HUES64 (cell line): ENCODE results near the gene FCHSD2.
"Not testable (repeated sequence)": the region's sequence is repeated elsewhere in the genome, so short reads cannot be mapped to it uniquely, and the experiment has no call there.

Experiments
- H3K27ac ChIP-seq: 2 replicates; pipeline ENCODE4 v1.7.0; 2013; ENCODE audit warnings: low read depth, low read length, inconsistent platforms
- H3K27me3 ChIP-seq: 2 replicates; pipeline ENCODE4 v1.6.1; 2013; ENCODE audit warnings: mild to moderate bottlenecking, low read length; ENCODE audit not compliant: insufficient read depth
- H3K36me3 ChIP-seq: 2 replicates; pipeline ENCODE4 v1.6.1; 2013; ENCODE audit warnings: mild to moderate bottlenecking, low read length; ENCODE audit not compliant: insufficient read depth
- H3K4me1 ChIP-seq: 2 replicates; pipeline ENCODE4 v1.6.1; 2013; ENCODE audit warnings: mild to moderate bottlenecking, low read length, moderate library complexity; ENCODE audit not compliant: insufficient read depth
- H3K4me3 ChIP-seq: 2 replicates; pipeline ENCODE4 v1.5.1; 2013; ENCODE audit warnings: mild to moderate bottlenecking, low read length, moderate library complexity
- H3K9ac ChIP-seq: 2 replicates; pipeline ENCODE4 v1.6.1; 2013; ENCODE audit warnings: mild to moderate bottlenecking, low read depth, low read length
- H3K9me3 ChIP-seq: 2 replicates; pipeline ENCODE4 v1.6.1; 2013; ENCODE audit warnings: low read depth, low read length; ENCODE audit not compliant: insufficient read depth
- WGBS: fragments of 150-250, 120-280 bp; methylation state at CpG from one replicate; pipeline ENCODE4 v1.1.7; 2013; ENCODE audit warnings: missing lambda C conversion rate; 5-methylcytosine and 5-hydroxymethylcytosine counted together

Gene FCHSD2

DNA sequence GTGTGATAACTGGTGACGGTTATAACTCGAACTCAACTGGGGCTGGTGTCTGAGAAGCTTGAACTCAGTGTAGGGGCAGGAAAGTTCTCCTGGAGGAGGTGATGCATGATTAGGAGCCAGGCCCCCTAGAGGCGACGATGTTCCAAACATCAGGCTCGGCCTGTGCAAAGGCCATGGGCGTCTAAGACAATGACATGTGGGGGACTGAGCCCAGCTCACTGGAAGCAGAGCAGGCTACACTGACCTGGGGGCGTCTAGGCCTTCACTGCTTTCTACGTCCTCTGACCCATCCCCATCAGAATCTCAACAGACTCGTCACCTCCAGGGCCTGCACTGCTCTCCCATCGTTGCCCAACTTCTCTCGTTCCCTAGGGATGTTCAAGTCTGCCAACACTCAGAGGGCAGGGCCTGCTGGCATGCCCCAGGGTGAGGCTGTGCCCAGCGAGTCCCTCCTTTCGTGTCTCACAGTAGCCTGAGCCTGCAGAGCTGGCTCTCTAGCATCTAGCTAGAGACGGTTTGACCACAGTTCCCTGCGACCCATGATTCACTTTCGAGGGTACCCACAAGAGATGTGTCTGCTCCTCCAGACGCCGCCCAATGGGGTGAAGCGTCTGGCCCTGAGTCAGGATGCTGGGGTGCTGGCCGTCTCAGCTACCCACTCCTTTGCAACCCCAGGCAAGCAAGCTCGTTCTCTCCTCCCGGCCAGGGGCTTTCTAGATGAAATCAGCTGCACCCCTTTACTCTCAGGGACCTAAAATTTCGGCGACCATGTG is 329.0 kb downstream of the FCHSD2 start:
- 53% methylated on average over 24 of the region's 24 CpGs for WGBS

DNA sequence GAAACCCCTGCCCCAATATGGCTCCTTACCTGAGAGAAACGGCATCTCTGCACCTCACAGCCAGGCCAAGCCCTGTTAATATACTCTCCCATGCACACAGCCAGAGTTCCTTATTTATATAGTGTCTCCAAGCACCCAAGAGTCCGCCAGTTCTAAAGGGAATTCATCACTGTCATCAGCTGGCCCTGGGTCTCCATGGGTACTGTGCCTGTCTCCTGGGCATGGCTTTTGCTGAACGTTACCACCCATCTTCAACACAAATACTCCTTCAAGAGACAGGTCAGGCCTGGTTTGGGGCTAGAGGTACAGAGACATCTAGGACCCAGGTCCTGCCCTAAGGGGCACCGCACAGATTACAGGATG is 329.5 kb downstream of the FCHSD2 start:
- H3K4me3 ChIP-seq: peak overlapping the region; percentile 81; the same call in 1 of the 2 replicates
- H3K4me1 ChIP-seq: peaks cover 13% of the 10 kb centered on the region
- H3K9me3 ChIP-seq: no peaks in the 10 kb centered on the region
- no peak overlapping the region for H3K27ac ChIP-seq
- WGBS: 91% methylated on average over 4 of the region's 4 CpGs
- H3K9ac ChIP-seq: no peak overlapping the region
- H3K36me3 ChIP-seq: peaks cover 5% of the 10 kb centered on the region
- H3K27me3 ChIP-seq: peaks cover 4% of the 10 kb centered on the region; the same call in 1 of the 2 replicates

More for the DNA sequence above, 329.0 kb downstream of the FCHSD2 start:
- H3K4me1 ChIP-seq: peaks cover 13% of the 10 kb centered on the region
- peaks cover 4% of the 10 kb centered on the region; the same call in 1 of the 2 replicates for H3K27me3 ChIP-seq
- peaks cover 5% of the 10 kb centered on the region for H3K36me3 ChIP-seq
- peak overlapping the region; percentile 96; the same call in 1 of the 2 replicates for H3K9ac ChIP-seq
- H3K27ac ChIP-seq: no peak overlapping the region
- no peaks in the 10 kb centered on the region for H3K9me3 ChIP-seq
- peak overlapping the region; percentile 81 for H3K4me3 ChIP-seq

DNA sequence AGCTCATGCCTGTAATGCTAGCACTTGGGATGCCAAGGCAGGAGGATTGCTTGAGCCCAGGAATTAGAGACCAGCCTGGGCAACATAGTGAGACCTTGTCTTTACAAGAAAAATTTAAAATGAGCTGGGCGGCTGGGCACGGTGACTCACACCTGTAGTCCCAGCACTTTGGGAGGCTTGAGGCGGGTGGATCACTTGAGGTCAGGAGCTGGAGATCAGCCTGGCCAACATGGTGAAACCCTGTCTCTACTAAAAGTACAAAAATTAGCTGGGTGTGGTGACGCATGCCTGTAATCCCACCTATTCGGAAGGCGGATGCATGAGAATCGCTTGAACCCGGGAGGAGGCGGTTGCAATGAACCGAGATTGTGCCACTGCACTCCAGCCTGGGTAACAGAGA is 330.4 kb downstream of the FCHSD2 start:
- WGBS: 95% methylated on average over 10 of the region's 10 CpGs
- H3K27me3 ChIP-seq, H3K9ac ChIP-seq, H3K9me3 ChIP-seq, H3K4me3 ChIP-seq, H3K27ac ChIP-seq, H3K36me3 ChIP-seq: not testable (repeated sequence)
- H3K4me1 ChIP-seq: peaks cover 13% of the 10 kb centered on the region

DNA sequence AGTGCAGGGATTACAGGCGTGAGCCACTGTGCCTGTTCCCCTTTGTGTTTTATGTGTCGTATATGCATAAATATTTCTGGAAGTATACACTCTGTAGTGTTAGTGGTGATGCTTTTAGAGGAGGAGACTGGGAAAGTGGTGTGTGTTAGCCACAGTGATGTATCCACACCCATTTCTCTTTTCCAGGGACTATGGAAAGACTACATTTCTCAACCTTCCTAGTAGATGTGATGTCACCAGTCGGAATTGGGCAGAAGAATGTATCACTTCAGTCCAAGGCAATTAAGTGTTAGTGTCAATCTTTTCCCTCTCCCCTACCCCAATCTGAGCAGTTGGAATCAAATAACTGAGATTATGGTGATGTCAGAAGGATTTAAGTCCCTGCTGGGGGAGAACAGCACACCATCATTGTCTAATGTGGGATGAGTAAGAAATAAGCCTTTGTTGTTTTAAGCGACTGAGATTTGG is 333.8 kb downstream of the FCHSD2 start:
- Histone ChIP-seq H3K36me3 (peaks cover 5% of the 10 kb centered on the region), H3K9ac (no peak overlapping the region), H3K27me3 (peaks cover 3% of the 10 kb centered on the region; the same call in 1 of the 2 replicates), H3K9me3 (no peaks in the 10 kb centered on the region), H3K4me1 (peaks cover 7% of the 10 kb centered on the region; the same call in 1 of the 2 replicates), H3K27ac (no peak overlapping the region), H3K4me3 (no peak overlapping the region)
- WGBS: 89% methylated on average over 4 of the region's 4 CpGs

DNA sequence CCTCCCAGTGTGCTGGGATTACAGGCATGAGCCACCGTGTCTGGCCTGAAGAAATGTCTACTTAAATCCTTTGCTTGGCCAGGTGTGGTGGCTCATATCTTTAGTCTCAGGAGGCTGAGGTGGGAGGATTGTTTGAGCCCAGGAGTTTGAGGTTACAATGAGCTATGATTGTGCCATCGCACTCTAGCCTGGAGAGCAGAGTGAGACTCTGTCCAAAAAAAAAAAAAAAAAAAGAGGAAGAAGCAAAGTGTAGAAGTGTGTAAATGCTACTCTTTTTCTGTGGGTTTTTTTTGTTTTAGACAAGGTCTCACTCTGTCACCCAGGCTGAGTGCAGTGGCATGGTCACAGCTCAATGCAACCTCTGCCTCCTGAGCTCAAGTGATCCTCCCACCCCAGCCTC is 334.3 kb downstream of the FCHSD2 start:
- 92% methylated on average over 2 of the region's 2 CpGs for WGBS
- Histone ChIP-seq H3K9ac (no peak overlapping the region), H3K27me3 (no peaks in the 10 kb centered on the region), H3K27ac (no peak overlapping the region), H3K4me3 (no peak overlapping the region), H3K36me3 (peaks cover 5% of the 10 kb centered on the region), H3K4me1 (peaks cover 6% of the 10 kb centered on the region; the same call in 1 of the 2 replicates), H3K9me3 (no peaks in the 10 kb centered on the region)

DNA sequence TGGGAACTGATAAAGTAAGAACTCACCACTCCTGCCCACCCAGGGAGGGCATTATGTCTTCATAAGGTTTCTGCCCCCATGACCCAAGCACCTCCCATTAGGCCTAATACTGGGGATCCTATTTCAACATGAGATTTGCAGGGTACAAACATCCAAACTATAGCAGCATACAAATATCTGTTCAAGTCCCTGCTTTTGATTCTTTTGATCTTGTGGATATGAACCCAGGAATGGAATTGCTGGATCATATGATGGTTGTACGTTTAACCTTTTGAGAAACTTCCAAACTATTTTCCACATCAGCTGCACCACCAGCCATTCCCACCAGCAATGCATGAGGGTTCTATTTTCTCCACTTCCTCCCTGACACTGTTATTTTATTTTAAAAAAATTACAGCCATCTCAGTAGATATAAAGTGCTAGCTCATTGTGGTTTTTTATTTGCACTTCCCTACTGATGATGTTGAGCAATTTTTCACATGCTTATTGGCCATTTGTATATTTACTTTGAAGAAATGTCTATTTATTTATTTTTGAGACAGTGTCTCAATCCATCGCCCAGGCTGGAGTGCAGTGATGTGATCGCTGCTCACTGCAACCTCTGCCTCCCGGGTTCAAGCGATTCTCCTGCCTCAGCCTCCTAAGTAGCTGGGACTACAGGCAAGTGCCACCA is 335.0 kb downstream of the FCHSD2 start:
- H3K27me3 ChIP-seq: no peaks in the 10 kb centered on the region
- 100% methylated on average over 5 of the region's 5 CpGs for WGBS
- H3K4me1 ChIP-seq: no peaks in the 10 kb centered on the region; the same call in 1 of the 2 replicates
- no peak overlapping the region for H3K9ac ChIP-seq
- no peak overlapping the region for H3K4me3 ChIP-seq
- no peak overlapping the region for H3K27ac ChIP-seq
- H3K36me3 ChIP-seq: peaks cover 5% of the 10 kb centered on the region
- no peaks in the 10 kb centered on the region for H3K9me3 ChIP-seq

DNA sequence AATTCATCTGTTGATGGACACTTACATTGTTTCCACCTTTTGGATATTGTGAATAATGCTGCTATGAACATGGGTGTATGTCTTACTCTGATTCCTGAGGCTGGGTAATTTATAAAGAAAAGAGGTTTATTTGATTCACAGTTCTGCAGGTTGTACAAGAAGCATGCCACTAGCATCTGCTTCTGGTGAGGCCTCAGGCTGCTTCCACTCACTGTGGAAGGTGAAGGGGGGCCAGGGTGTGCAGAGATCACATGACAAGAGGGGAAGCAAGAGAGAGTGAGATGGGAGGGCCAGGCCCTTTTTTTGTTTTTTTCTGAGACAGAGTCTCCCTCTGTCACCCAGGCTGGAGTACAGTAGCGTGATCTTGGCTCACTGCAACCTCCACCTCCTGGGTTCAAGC is 335.7 kb downstream of the FCHSD2 start:
- WGBS: 95% methylated on average over 1 of the region's 1 CpG
- not testable (repeated sequence) for H3K27ac ChIP-seq, H3K4me3 ChIP-seq, H3K27me3 ChIP-seq, H3K9ac ChIP-seq, H3K9me3 ChIP-seq, H3K4me1 ChIP-seq, H3K36me3 ChIP-seq

DNA sequence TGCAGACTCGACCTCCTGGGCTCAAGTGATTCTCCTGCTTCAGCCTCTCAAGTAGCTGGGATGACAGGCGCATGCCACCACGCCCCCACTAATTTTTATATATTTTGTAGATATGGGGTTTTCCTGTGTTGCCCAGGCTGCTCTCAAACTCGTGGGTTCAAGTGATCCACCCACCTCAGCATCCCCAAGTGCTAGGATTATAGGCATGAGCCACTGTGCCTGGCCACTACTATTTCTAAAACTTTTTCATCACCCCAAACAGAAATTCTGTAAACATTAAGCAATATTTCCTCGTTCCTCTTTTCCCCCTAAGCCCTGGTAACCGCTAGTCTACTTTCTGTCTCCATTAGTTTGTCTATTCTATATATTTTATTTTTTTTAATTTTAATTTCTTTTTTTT is 336.9 kb downstream of the FCHSD2 start:
- H3K36me3 ChIP-seq: peaks cover 5% of the 10 kb centered on the region
- no peak overlapping the region for H3K27ac ChIP-seq
- H3K9ac ChIP-seq: no peak overlapping the region
- H3K9me3 ChIP-seq: no peaks in the 10 kb centered on the region
- no peaks in the 10 kb centered on the region for H3K27me3 ChIP-seq
- no peak overlapping the region for H3K4me3 ChIP-seq
- H3K4me1 ChIP-seq: no peaks in the 10 kb centered on the region
- WGBS: 93% methylated on average over 4 of the region's 6 CpGs

DNA sequence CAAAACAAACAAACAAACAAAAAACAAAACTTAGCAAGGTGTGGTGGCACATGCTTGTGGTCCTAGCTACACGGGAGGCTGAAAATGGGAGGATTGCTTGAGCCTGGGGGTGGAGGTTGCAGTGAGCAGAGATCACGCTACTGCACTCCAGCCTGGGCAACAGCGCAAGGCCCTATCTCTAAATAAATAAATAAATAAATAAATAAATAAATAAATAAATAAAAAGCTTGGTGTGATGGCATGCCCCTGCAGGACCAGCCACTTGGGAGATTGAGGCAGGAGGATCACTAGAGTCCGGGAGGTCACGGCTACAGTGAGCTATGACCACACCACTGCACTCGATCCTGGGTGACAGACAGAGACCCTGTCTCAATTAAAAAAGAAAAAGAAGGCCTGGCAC is 339.3 kb downstream of the FCHSD2 start:
- Histone ChIP-seq H3K27me3 (no peaks in the 10 kb centered on the region), H3K9me3 (no peaks in the 10 kb centered on the region), H3K4me1 (peaks cover 10% of the 10 kb centered on the region), H3K36me3 (no peaks in the 10 kb centered on the region), H3K4me3 (no peak overlapping the region), H3K27ac (no peak overlapping the region), H3K9ac (no peak overlapping the region)
- 98% methylated on average over 4 of the region's 6 CpGs for WGBS

DNA sequence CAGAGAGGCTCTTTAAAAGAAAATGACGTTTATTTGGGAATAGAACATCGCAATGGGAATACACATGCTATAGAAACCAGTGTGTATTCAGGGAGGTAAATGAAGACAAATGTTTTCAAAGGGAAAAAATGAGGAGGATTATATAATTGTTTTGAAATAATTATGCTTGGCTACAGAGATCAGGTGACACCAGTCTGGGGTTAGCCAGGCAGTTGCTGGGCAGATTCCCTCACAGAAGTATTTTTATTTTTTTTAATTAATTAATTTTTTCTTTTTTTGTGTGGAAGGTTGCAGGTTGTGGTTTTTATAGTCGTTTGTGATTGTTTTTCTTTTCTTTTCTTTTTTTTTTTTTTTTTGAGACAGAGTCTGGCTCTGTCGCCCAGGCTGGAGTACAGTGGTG is 342.7 kb downstream of the FCHSD2 start:
- H3K4me1 ChIP-seq: peaks cover 11% of the 10 kb centered on the region
- no peak overlapping the region for H3K9ac ChIP-seq
- 84% methylated on average over 4 of the region's 4 CpGs for WGBS

DNA sequence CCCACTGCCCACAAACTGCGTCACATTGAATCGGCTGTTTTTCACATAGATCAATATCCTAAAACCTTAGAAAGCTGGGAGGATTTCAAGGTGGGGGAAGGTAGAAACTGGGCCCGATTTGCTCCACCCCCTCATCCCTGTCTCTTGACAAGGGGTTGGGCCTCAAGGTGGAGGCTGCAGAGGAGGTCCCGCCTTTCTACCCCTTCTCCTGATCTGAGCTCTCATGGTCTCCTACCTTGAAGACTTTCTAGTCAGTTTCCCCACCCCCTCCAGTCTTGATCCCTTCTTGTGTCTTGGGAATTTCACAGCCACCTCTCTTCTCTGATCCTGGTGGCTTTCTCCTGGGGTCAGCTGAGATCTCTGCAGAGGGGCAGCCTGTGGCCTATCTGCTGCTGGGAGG is 343.8 kb downstream of the FCHSD2 start:
- Histone ChIP-seq H3K4me1 (peaks cover 11% of the 10 kb centered on the region), H3K27me3 (no peaks in the 10 kb centered on the region), H3K27ac (no peak overlapping the region), H3K4me3 (no peak overlapping the region), H3K9me3 (no peaks in the 10 kb centered on the region), H3K36me3 (no peaks in the 10 kb centered on the region), H3K9ac (no peak overlapping the region)
- 57% methylated on average over 2 of the region's 4 CpGs for whole genome bisulfite sequencing

More for the DNA sequence above, 342.7 kb downstream of the FCHSD2 start:
- Histone ChIP-seq H3K27ac (no peak overlapping the region), H3K36me3 (no peaks in the 10 kb centered on the region), H3K27me3 (no peaks in the 10 kb centered on the region), H3K9me3 (no peaks in the 10 kb centered on the region), H3K4me3 (no peak overlapping the region)
